Measurements from ENCODE around the gene SLC5A8. TPM values are rescaled to one million over a fixed set of nuclear protein-coding genes. Genes with fewer than 3 reads are reported as not detected.
A peak's percentile ranks its signal among the peaks of the same experiment; 100 is the strongest.

The SLC5A8 gene
- polyA plus RNA-seq, 1 donor, result 0.22 TPM

DNA sequence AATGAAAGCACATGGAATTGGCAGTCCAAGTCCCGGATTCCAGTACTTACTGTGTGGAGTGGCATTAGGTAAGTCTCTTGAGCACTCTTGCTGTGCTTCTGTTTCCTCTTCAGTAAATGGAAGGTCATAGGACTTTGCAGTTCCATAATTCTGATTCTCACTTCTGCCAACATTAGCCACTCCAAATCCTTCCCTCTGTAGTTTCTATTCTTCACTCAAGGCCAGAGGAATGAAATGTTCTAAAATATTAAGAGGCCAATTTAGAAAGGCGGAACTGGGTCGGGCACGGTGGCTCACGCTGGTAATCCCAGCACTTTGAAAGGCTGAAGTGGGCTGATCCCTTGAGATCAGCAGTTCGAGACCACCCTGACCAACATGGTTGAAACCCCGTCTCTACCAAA is 19.8 kb upstream of the SLC5A8 start:
- H3K9me3 ChIP-seq (ENCODE audit: control insufficient read depth, low read depth, low read length), result no peaks in the 10 kb centered on the region
- no peaks in the 10 kb centered on the region for H3K27me3 ChIP-seq (ENCODE audit: control insufficient read depth, insufficient read depth, low read length)
- no peaks in the 10 kb centered on the region for H3K4me1 ChIP-seq (ENCODE audit: control insufficient read depth, insufficient read depth, low read length)
- no peaks in the 10 kb centered on the region for H3K36me3 ChIP-seq (ENCODE audit: control insufficient read depth, insufficient read depth, low read length)
- no peak overlapping the region for H3K27ac ChIP-seq (ENCODE audit: low read length)
- DNase-seq, result no peak
- H3K4me3 ChIP-seq (ENCODE audit: low read length), result no peak overlapping the region
- no CpG with 5 or more reads among the region's 7 CpGs for WGBS (ENCODE audit: insufficient coverage, low lambda C conversion rate)

GRCh38 chr12:101221301-101221700 is 11.3 kb upstream of the SLC5A8 start:
- no peaks in the 10 kb centered on the region for H3K27me3 ChIP-seq (ENCODE audit: control insufficient read depth, insufficient read depth, low read length)
- no peak for DNase-seq
- no peaks in the 10 kb centered on the region for H3K9me3 ChIP-seq (ENCODE audit: control insufficient read depth, low read depth, low read length)
- WGBS (ENCODE audit: insufficient coverage, low lambda C conversion rate), result no CpG with 5 or more reads among the region's 1 CpG
- H3K36me3 ChIP-seq (ENCODE audit: control insufficient read depth, insufficient read depth, low read length), result no peaks in the 10 kb centered on the region
- no peak overlapping the region for H3K27ac ChIP-seq (ENCODE audit: low read length)
- H3K4me3 ChIP-seq (ENCODE audit: low read length), result no peak overlapping the region
- no peaks in the 10 kb centered on the region for H3K4me1 ChIP-seq (ENCODE audit: control insufficient read depth, insufficient read depth, low read length)

- no CpG with 5 or more reads among the region's 2 CpGs for WGBS (ENCODE audit: insufficient coverage, low lambda C conversion rate)
- no peaks in the 10 kb centered on the region for H3K4me1 ChIP-seq (ENCODE audit: control insufficient read depth, insufficient read depth, low read length)
- no peaks in the 10 kb centered on the region for H3K9me3 ChIP-seq (ENCODE audit: control insufficient read depth, low read depth, low read length)
- no peaks in the 10 kb centered on the region for H3K36me3 ChIP-seq (ENCODE audit: control insufficient read depth, insufficient read depth, low read length)
- no peak overlapping the region for H3K4me3 ChIP-seq (ENCODE audit: low read length)
- no peak overlapping the region for H3K27ac ChIP-seq (ENCODE audit: low read length)
- peaks cover 3% of the 10 kb centered on the region for H3K27me3 ChIP-seq (ENCODE audit: control insufficient read depth, insufficient read depth, low read length)
- DNase-seq, result no peak
Measured at GRCh38 chr12:101216810-101217209, 6.8 kb upstream of the SLC5A8 start.

- no peak for DNase-seq
- WGBS (ENCODE audit: insufficient coverage, low lambda C conversion rate), result 100% methylated on average over 1 of the region's 5 CpGs
- no peaks in the 10 kb centered on the region for H3K9me3 ChIP-seq (ENCODE audit: control insufficient read depth, low read depth, low read length)
- no peaks in the 10 kb centered on the region for H3K4me1 ChIP-seq (ENCODE audit: control insufficient read depth, insufficient read depth, low read length)
- peaks cover 34% of the 10 kb centered on the region for H3K27me3 ChIP-seq (ENCODE audit: control insufficient read depth, insufficient read depth, low read length)
- H3K36me3 ChIP-seq (ENCODE audit: control insufficient read depth, insufficient read depth, low read length), result no peaks in the 10 kb centered on the region
- H3K27ac ChIP-seq (ENCODE audit: low read length), result no peak overlapping the region
- H3K4me3 ChIP-seq (ENCODE audit: low read length), result no peak overlapping the region
Measured at GRCh38 chr12:101207086-101207780, 2.8 kb downstream of the SLC5A8 start.

DNA sequence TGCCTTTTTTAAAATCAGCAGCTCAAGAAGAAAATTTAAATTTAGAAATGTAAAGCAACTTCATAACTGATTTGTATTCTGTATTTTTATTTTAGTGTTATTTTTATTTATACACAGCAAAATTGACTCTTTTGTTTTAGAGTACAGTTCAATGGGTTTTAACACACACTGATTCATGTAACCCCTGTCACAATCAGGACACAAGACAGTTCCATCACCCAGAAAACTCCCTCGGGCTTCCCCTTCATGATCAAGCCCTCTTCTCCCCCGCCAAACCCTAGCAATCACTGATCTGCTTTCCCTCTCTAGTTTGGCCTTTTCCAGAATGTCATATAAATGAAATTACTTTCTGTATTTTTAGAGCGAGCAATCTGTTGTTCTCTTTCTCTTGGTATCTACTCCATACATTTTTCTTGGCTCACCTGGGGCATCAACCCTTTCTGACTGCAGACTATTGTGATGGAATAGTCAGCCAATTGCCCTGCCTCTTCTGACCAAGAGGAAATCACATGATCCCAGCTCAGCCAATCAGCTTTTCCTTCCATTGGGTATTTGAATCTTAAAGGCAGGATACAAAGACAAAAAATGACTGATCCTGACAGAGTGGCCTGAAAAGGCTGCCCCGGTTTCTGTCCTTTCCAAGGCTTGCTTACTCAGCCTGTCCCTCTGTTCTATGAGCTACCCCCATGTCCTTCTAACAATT is 5.3 kb downstream of the SLC5A8 start:
- Histone ChIP-seq H3K27me3 (ENCODE audit: control insufficient read depth, insufficient read depth, low read length) (peaks cover 23% of the 10 kb centered on the region), H3K4me3 (ENCODE audit: low read length) (no peak overlapping the region), H3K4me1 (ENCODE audit: control insufficient read depth, insufficient read depth, low read length) (no peaks in the 10 kb centered on the region), H3K9me3 (ENCODE audit: control insufficient read depth, low read depth, low read length) (no peaks in the 10 kb centered on the region), H3K36me3 (ENCODE audit: control insufficient read depth, insufficient read depth, low read length) (no peaks in the 10 kb centered on the region), H3K27ac (ENCODE audit: low read length) (no peak overlapping the region)
- WGBS (ENCODE audit: insufficient coverage, low lambda C conversion rate), result 100% methylated on average over 1 of the region's 4 CpGs
- no peak for DNase-seq

GRCh38 chr12:101200824-101201223 is 9.2 kb downstream of the SLC5A8 start:
- no CpG with 5 or more reads among the region's 1 CpG for WGBS (ENCODE audit: insufficient coverage, low lambda C conversion rate)
- Histone ChIP-seq H3K36me3 (ENCODE audit: control insufficient read depth, insufficient read depth, low read length) (no peaks in the 10 kb centered on the region), H3K9me3 (ENCODE audit: control insufficient read depth, low read depth, low read length) (no peaks in the 10 kb centered on the region), H3K27me3 (ENCODE audit: control insufficient read depth, insufficient read depth, low read length) (peaks cover 2% of the 10 kb centered on the region), H3K4me3 (ENCODE audit: low read length) (no peak overlapping the region), H3K27ac (ENCODE audit: low read length) (no peak overlapping the region), H3K4me1 (ENCODE audit: control insufficient read depth, insufficient read depth, low read length) (no peaks in the 10 kb centered on the region)
- DNase-seq, result no peak

GRCh38 chr12:101200145-101200544 is 9.9 kb downstream of the SLC5A8 start:
- DNase-seq, result no peak
- no CpG with 5 or more reads among the region's 2 CpGs for WGBS (ENCODE audit: insufficient coverage, low lambda C conversion rate)
- Histone ChIP-seq H3K27me3 (ENCODE audit: control insufficient read depth, insufficient read depth, low read length) (peaks cover 2% of the 10 kb centered on the region), H3K4me3 (ENCODE audit: low read length) (no peak overlapping the region), H3K27ac (ENCODE audit: low read length) (no peak overlapping the region), H3K9me3 (ENCODE audit: control insufficient read depth, low read depth, low read length) (no peaks in the 10 kb centered on the region), H3K4me1 (ENCODE audit: control insufficient read depth, insufficient read depth, low read length) (no peaks in the 10 kb centered on the region), H3K36me3 (ENCODE audit: control insufficient read depth, insufficient read depth, low read length) (no peaks in the 10 kb centered on the region)

DNA sequence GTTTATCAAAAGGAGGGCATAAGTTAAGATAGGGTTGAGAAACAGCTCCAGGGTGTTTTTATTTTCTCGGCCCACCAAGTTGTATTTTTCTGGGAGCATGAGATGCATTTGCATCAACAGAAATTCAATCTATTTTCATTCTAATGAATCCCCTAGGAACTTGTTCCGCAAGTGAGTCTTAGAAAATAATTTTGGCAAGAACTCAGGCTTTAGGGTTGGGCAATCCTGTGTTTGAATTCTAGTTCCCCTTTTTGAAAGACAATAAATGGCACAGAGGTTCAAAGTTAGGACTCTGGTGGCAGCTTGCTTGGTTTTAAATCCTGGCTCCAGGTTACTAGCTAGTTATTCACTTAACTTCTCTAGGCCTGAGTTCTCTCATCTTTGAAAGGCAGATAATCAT is 23.7 kb downstream of the SLC5A8 start:
- Histone ChIP-seq H3K4me1 (ENCODE audit: control insufficient read depth, insufficient read depth, low read length) (no peaks in the 10 kb centered on the region), H3K4me3 (ENCODE audit: low read length) (no peak overlapping the region), H3K27ac (ENCODE audit: low read length) (no peak overlapping the region), H3K36me3 (ENCODE audit: control insufficient read depth, insufficient read depth, low read length) (no peaks in the 10 kb centered on the region), H3K27me3 (ENCODE audit: control insufficient read depth, insufficient read depth, low read length) (no peaks in the 10 kb centered on the region), H3K9me3 (ENCODE audit: control insufficient read depth, low read depth, low read length) (no peaks in the 10 kb centered on the region)
- no peak for DNase-seq
- WGBS (ENCODE audit: insufficient coverage, low lambda C conversion rate), result 71% methylated on average over 1 of the region's 2 CpGs

DNA sequence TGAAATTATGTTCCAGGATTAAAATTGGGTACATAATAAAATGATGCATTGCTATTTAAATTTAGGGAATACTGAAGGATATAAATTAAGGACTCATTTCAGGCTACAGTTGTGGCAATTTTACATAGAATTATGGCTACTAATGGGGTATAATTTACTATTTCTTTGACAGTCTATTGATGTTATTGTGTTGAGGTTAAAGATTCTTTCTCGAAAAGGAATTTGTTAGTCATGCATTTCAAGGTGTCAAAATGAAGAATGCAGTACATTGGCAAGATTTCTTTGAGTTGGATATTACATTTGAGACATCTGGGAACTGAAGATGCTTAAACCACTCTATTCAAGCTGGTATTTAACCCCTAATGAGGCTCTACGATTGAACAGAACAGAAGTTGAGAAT is 28.3 kb downstream of the SLC5A8 start:
- no peaks in the 10 kb centered on the region for H3K9me3 ChIP-seq (ENCODE audit: control insufficient read depth, low read depth, low read length)
- no peak overlapping the region for H3K27ac ChIP-seq (ENCODE audit: low read length)
- no CpG with 5 or more reads among the region's 2 CpGs for WGBS (ENCODE audit: insufficient coverage, low lambda C conversion rate)

GRCh38 chr12:101174541-101174940 is 35.5 kb downstream of the SLC5A8 start:
- Histone ChIP-seq H3K27me3 (ENCODE audit: control insufficient read depth, insufficient read depth, low read length) (no peaks in the 10 kb centered on the region), H3K4me3 (ENCODE audit: low read length) (no peak overlapping the region), H3K9me3 (ENCODE audit: control insufficient read depth, low read depth, low read length) (peaks cover 6% of the 10 kb centered on the region), H3K4me1 (ENCODE audit: control insufficient read depth, insufficient read depth, low read length) (peaks cover 12% of the 10 kb centered on the region), H3K27ac (ENCODE audit: low read length) (peak overlapping the region; percentile 81), H3K36me3 (ENCODE audit: control insufficient read depth, insufficient read depth, low read length) (no peaks in the 10 kb centered on the region)
- WGBS (ENCODE audit: insufficient coverage, low lambda C conversion rate), result no CpG with 5 or more reads among the region's 3 CpGs
- DNase-seq, result peak; percentile 90 to 95

More for the DNA sequence above, 28.3 kb downstream of the SLC5A8 start:
- Histone ChIP-seq H3K4me1 (ENCODE audit: control insufficient read depth, insufficient read depth, low read length) (no peaks in the 10 kb centered on the region), H3K36me3 (ENCODE audit: control insufficient read depth, insufficient read depth, low read length) (no peaks in the 10 kb centered on the region), H3K27me3 (ENCODE audit: control insufficient read depth, insufficient read depth, low read length) (peaks cover 2% of the 10 kb centered on the region), H3K4me3 (ENCODE audit: low read length) (no peak overlapping the region)
- no peak for DNase-seq

Data from large intestine (tissue), 3 donors.